ENCODE data around the gene MPP7. TPM values are rescaled to one million over a fixed set of nuclear protein-coding genes. Genes with fewer than 3 reads are reported as not detected.

MPP7 gene
- total and polyA plus RNA-seq, 8 donors, result 11.9 to 38.3 (median 14.4) TPM

GRCh38 chr10:28300027-28300426 is 2.8 kb downstream of the MPP7 start:
- intact Hi-C loops (cut with DNase I), result no loop called here
- Histone ChIP-seq H3K36me3 (no peaks in the 10 kb centered on the region), H3K27ac (no peak overlapping the region), H3K9me3 (no peaks in the 10 kb centered on the region), H3K4me1 (peaks cover 0 to 39% of the 10 kb centered on the region in 2 donors), H3K27me3 (peaks cover 0 to 9% of the 10 kb centered on the region in 2 donors), H3K4me3 (no peak overlapping the region)
- TF ChIP-seq, protein P1, sequence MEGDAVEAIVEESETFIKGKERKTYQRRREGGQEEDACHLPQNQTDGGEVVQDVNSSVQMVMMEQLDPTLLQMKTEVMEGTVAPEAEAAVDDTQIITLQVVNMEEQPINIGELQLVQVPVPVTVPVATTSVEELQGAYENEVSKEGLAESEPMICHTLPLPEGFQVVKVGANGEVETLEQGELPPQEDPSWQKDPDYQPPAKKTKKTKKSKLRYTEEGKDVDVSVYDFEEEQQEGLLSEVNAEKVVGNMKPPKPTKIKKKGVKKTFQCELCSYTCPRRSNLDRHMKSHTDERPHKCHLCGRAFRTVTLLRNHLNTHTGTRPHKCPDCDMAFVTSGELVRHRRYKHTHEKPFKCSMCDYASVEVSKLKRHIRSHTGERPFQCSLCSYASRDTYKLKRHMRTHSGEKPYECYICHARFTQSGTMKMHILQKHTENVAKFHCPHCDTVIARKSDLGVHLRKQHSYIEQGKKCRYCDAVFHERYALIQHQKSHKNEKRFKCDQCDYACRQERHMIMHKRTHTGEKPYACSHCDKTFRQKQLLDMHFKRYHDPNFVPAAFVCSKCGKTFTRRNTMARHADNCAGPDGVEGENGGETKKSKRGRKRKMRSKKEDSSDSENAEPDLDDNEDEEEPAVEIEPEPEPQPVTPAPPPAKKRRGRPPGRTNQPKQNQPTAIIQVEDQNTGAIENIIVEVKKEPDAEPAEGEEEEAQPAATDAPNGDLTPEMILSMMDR (IDR thresholded peaks at IDR 0.05), result no peak
- DNase-seq (no peak), ATAC-seq (no peak)

DNA sequence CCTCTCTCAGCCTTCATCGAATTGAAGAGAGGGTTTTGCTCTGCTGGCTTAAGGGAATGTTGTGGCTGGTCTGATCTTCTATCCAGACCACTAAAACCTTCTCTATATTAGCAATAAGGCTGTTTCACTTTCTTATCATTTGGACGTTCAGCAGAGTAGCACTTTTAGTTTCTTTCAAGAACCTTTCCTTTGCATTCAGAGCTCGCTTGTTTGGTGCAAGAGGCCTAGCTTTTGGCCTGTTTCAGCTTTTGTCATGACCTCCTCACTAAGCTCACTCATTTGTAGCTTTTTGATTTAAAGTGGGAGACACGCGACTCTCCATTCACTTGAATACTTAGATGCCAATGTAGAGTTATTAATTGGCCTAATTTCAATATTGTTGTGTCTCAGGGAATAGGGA is 3.9 kb downstream of the MPP7 start:
- no peaks in the 10 kb centered on the region for H3K9me3 ChIP-seq
- H3K36me3 ChIP-seq, result no peaks in the 10 kb centered on the region
- TF ChIP-seq, protein P1 (IDR thresholded peaks at IDR 0.05), result no peak
- intact Hi-C loops (cut with DNase I), result no loop called here
- H3K4me3 ChIP-seq, result no peak overlapping the region
- ATAC-seq, result no peak
- no peak overlapping the region for H3K27ac ChIP-seq
- no peak for DNase-seq
- peaks cover 0 to 34% of the 10 kb centered on the region in 2 donors for H3K4me1 ChIP-seq
- peaks cover 0 to 5% of the 10 kb centered on the region in 2 donors for H3K27me3 ChIP-seq

DNA sequence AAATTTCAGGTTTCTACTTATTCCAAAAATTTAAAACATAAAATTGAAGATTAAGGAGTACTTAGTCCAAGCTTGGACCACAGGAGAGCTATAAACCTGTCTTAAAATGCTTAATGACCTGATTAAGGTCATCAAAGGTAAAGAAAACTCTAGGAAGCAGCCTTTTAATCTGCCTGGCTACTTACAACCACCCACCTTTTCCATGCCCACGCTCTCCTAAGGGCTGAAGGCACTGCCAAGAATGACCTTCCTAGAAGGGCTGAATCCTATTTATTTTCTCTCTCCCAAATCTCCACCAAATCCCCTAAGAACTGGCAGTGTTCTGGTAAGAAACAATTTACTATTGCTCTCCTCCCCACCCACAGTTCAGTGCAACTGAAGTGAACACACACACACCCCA is 6.8 kb downstream of the MPP7 start:
- ATAC-seq (peak; percentile 25), DNase-seq (no peak)
- TF ChIP-seq, protein P1 (IDR thresholded peaks at IDR 0.05), result no peak
- H3K27ac ChIP-seq, result no peak overlapping the region
- H3K4me1 ChIP-seq, result peaks cover 0 to 19% of the 10 kb centered on the region in 2 donors
- H3K9me3 ChIP-seq, result no peaks in the 10 kb centered on the region
- intact Hi-C loops (cut with DNase I), result no loop called here
- no peak overlapping the region for H3K4me3 ChIP-seq
- no peaks in the 10 kb centered on the region for H3K27me3 ChIP-seq
- H3K36me3 ChIP-seq, result no peaks in the 10 kb centered on the region

DNA sequence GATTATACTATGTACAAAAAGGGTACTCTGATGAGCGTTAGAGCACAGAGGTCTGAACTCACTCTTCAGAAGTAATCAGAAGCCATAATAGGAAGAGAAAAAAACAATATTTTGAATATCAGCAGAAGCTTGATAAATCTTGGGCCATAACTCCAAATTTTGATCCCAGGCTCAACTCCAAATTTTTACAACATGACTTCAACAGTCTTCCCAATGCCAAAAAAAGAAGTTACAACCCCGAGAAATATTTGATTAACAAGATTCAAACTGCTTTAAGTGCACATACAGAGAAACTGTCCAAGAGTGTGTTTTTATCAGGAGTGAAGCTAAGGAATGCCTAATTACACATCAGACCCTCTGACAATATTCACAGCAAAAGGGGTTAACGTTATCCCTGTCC is 7.5 kb downstream of the MPP7 start:
- Histone ChIP-seq H3K27me3 (no peaks in the 10 kb centered on the region), H3K9me3 (no peaks in the 10 kb centered on the region), H3K27ac (peak overlapping the region in 1 of 2 donors; percentile 39), H3K36me3 (no peaks in the 10 kb centered on the region), H3K4me3 (no peak overlapping the region), H3K4me1 (peaks cover 0 to 15% of the 10 kb centered on the region in 2 donors)
- peak; percentile 4 for ATAC-seq
- TF ChIP-seq, protein P1 (IDR thresholded peaks at IDR 0.05), result no peak
- intact Hi-C loops (cut with DNase I), result no loop called here
- DNase-seq, result no peak

DNA sequence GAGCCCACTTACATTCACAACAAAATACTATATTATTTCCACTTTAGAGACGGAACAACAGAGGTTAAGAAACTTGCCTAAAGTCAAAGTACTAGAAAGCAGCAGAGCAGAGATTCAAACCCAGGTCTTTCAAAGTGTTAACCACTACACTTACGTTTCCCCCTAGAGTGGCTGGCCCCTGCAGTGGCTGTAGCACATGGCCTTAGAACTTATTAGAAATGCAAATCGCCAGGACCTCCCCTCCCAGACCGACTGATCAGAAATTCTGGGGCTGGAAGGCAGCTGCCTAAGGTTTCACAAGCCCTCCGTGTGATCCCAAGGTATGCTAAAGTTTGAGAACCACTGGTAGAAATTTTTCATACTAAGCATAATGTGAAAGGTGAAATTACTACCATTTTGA is 8.1 kb downstream of the MPP7 start:
- intact Hi-C loops (cut with DNase I), result no loop called here
- ATAC-seq (no peak), DNase-seq (no peak)
- Histone ChIP-seq H3K27ac (peak overlapping the region in 1 of 2 donors; percentile 39), H3K36me3 (no peaks in the 10 kb centered on the region), H3K9me3 (no peaks in the 10 kb centered on the region), H3K4me1 (peaks cover 0 to 15% of the 10 kb centered on the region in 2 donors), H3K4me3 (no peak overlapping the region), H3K27me3 (no peaks in the 10 kb centered on the region)
- TF ChIP-seq, protein P1 (IDR thresholded peaks at IDR 0.05), result no peak
